CD4-positive, alpha-beta T cell treated with Interleukin-6 for 4 hours (primary cell): Measurements from ENCODE around the gene ZNF300.
"Not testable (repeated sequence)": the region's sequence is repeated elsewhere in the genome, so short reads cannot be mapped to it uniquely, and the experiment has no call there.

Experiments
- DNase-seq: peaks from one replicate; pipeline ENCODE4 v3.0.0-alpha.2; 2020; ENCODE audit warnings: mixed read lengths

Gene ZNF300

DNA sequence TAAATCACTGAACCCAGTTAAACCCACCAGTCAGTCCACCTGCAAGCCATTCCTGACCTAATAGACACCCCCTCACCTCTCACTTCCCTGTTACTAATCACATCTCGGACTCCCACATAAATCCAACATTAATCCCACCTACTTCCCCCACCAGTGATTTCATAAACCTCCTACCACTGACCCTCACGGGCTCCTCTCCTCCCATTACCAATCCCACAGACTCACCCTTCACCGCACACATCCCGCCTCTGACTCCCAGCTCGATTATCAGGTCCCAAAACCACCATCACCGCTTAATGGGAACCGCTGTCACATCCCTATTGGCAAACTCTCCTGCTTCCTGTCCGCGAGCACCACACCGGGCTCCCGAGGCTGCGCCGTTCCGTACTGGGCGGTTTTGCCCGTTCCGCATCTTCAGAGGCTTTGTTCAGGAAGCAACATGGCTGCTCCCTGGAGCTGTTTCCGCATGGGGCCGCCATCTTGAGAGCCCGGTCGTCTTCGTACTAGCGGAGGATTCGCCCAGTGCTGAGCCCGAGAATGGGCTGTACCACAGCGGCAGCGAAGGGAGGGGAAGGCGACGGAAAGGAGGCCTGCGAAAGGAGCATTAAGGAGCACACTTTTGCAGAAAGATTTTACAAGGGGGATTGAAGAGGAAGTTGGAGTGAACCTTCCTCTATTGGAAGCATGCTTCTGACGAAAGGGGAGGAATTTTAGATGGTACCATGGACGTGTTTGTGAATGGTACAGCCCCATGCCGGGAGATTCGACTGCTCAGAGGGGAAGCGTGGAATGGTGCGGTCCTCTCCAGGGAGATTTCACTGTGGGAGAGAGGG, at the start of gene ZNF300:
ZNF300 (minus strand) TSS at position 502 of the 833 bp plus-strand sequence. CDS start 1,825 bp downstream, outside the sequence.
- DNase-seq = peak; percentile 58

GRCh38 chr5:150948539-150948938, 43.8 kb upstream of the ZNF300 start:
- DNase-seq = no peak

GRCh38 chr5:150946351-150946905, 41.6 kb upstream of the ZNF300 start:
- DNase-seq = no peak

DNA sequence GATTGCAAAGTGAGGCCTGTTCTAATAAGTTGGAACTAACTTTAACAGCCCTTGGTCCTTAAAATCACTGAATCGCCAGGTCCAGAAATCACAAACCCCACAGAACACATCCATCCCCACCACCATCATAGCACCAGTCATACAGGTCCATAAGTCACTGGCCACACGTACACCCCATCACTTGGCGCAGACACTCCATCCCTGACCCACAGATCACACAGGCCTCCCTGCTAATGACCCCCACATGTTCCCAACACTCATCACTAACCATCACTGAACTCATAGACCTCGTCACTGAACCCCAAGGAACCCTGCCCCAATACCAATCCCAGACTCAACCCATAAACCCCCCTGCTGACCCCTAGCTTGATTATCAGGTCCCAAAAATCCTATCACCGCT, 41.2 kb upstream of the ZNF300 start:
- DNase-seq = no peak

- no peak for DNase-seq
Measured at GRCh38 chr5:150945486-150945885, 40.7 kb upstream of the ZNF300 start.

DNA sequence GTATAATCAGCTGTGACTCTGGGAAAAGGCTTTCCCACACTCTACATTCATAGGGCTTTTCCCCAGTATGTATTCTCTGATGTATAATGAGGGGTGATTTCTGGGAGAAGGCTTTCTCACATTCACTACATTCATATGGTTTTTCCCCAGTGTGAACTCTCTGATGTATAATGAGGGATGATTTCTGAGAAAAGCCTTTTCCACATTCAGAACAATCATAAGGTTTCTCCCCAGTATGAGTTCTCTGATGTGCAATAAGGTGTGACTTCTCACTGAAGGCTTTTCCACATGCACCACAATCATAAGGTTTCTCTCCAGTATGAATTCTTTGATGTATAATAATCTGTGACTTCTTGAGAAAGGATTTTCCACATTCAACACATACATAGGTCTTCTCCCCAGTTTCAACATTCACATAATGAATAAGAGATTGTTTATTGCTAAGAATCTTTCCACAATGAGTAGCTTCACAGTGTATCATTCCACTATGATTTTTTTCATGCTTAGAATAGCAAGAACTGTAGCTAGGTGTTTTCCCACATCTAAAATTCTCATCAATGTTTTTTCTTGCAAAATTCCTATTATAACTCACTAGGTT, 26.7 kb upstream of the ZNF300 start:
- DNase-seq = no peak

- DNase-seq = no peak
Measured at GRCh38 chr5:150918613-150919012, 13.8 kb upstream of the ZNF300 start.

DNA sequence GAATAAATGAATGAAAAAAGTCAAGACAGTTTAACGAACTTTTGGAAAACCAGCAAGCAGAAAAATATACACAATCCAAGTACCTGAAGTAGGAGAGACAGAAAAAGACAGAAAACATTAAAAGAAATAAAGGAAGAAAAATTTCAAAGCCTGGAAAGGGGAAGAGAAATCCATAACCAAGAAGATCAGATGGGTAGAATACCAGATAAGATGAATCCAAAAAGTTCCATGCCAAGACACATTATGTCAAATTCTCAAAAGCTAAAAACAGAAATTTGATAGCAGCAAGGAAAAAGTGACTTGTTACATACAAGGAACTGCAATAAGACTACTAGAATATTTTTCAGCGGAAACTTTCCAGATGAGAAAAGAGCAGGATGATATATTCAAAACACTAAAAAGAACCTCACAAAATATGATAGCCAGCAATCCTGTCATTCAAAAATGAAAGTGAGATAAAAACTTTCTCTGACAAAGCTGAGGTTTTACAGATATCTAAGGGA, 7.6 kb upstream of the ZNF300 start:
- DNase-seq = no peak

DNA sequence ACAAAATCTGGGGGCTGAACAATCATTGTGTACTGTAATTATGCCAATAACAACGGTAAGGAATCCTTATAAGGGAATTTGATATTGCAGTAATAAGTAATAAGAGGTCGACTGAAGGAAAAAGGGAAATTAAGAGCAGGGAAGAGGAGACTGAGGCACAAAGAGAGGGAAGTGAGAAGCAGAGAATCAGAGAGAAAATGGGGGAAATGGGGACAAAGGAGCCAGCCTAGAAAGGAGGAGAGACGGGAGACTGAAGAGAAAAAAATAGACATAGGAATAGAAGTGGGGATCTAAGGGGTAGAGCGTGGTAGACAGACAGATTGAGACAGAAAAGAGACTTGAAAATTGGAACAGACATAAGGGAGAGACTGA, 518 bp upstream of the ZNF300 start:
- DNase-seq = no peak

- DNase-seq = no peak
Measured at GRCh38 chr5:150901446-150901845, 3.3 kb downstream of the ZNF300 start.

- DNase-seq = no peak
Measured at GRCh38 chr5:150895431-150896428, 9.1 kb downstream of the ZNF300 start.

- no peak for DNase-seq
Measured at GRCh38 chr5:150879358-150879757, 25.4 kb downstream of the ZNF300 start.

DNA sequence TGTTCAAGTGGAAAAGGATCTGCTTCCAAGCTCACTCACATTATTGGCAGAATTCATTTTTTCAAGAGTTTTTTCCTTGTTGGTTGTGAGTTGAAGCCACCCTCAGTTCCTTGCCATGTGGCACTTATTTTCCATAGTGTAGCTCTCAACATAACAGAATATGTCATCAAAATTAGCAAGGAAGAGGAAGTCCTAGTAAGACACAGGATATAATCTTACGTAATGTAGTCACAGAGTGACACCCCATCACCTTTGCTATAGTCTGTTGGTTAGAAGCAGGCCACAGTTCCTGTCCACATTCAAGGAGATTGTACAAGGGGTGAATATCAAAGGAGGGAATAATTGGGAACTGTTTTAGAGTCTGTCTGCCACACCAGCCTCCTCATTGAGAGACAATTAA, 42.7 kb downstream of the ZNF300 start:
- DNase-seq = no peak

GRCh38 chr5:150860246-150860821, 44.4 kb downstream of the ZNF300 start:
- DNase-seq = no peak

DNA sequence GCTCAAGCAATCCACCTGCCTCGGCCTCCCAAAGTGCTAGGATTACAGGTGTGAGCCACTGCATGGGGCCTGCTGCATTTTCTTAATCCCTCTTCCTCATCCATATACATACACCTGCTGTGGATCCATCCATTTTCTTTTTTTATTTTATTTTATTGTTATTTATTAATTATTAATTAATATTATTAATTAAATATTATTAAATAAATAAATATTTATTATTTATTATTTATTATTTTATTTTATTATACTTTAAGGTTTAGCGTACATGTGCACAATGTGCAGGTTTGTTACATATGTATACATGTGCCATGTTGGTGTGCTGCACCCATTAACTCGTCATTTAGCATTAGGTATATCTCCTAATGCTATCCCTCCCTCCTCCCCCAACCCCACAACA, 48.1 kb downstream of the ZNF300 start:
- not testable (repeated sequence) for DNase-seq

- DNase-seq = no peak
Measured at GRCh38 chr5:150853561-150853960, 51.2 kb downstream of the ZNF300 start.

DNA sequence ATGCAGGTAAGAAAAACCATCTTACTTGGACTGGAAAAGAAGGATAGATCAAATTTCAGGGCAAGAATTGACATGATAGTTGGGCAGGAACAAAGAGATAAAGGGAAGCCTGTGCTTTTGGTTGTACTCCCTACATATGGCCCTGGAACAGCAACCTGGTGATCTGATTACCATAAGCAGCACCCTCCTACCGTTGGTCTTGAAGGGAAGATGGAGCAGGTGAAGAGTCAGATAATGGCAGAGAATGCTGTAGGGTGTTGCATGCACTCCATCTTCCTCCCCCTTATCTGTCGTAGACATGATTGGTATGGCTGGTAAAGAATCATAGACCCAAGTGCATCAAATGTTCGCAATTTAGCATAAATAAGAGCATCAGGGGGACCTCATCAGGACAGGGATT, 53.7 kb downstream of the ZNF300 start:
- DNase-seq = no peak

DNA sequence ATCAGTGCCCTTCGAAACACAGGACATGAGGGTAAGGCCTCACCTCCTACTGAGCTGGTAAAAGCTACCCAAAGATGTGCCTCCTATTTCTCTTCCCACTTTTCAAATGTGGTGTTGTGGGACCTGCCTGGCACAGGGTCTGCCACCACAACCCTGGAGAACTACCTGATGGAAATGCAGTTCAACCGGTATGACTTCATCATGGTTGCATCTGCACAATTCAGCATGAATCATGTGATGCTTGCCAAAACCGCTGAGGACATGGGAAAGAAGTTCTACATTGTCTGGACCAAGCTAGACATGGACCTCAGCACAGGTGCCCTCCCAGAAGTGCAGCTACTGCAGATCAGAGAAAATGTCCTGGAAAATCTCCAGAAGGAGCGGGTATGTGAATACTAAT, 56.5 kb downstream of the ZNF300 start:
- no peak for DNase-seq

- no peak for DNase-seq
Measured at GRCh38 chr5:150847334-150847695, 57.5 kb downstream of the ZNF300 start.

- peak; percentile 69 for DNase-seq
Measured at GRCh38 chr5:150846654-150847333, 58.0 kb downstream of the ZNF300 start.

- not testable (repeated sequence) for DNase-seq
Measured at GRCh38 chr5:150846308-150846653, 58.5 kb downstream of the ZNF300 start, which contains the start of gene IRGM. TSS of gene IRGM (plus strand) at chr5:150846521. CDS start at chr5:150848124, 1,603 bp downstream.
